HG03354 (cell line): ENCODE data around the gene CLSTN2.

Experiments used
- ATAC-seq: cut with Tn5 transposase; IDR thresholded peaks from one replicate; pipeline ENCODE4 v1.9.1; 2021; ENCODE audit warnings: mild to moderate bottlenecking; ENCODE audit not compliant: unreplicated experiment, poor library complexity, severe bottlenecking

Gene CLSTN2

DNA sequence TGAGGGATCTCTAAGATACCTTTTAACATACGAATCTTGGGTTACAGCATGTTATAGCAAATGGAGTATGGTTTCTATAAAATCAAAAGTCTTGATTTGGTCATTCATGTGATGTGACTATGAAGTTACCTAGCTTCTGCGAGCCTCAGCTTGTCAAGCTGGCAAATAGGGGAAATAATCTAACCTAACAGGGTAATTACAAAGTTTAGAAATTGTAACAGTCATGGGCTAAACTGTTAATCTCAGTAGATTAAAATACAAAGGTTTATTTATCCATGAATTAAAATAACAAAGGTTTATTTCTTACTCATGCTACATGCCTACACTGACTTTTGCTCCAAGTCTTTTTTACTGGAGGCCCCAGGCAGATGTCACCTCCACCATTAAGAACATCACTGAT, 359.1 kb downstream of the CLSTN2 start:
- no peak for ATAC-seq

DNA sequence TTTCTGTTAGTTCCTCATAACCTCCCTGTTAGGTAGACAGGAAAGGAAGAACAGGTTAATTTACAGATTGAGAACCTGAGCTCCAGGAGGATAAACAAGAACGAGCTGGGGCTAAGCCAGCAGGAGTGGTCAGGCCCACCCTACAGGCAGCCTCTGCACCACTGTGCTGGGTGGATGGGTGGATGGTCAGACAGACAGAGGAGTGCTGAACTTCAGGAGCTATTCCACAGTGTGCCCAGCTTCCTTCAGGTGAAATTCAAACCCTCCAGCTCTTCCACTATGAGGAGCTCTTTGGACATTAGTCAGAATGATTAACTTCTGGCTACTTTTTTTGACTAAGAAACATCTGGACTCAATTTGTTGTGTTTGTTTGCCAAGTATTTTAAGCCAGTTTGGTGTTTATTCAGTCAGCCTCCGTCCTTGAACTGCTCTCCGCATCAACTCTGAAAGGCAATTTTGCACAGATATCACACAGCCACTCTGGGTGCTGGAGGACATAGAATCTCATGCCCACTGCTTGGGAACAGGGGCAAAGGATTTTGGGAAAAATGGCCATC, 361.9 kb downstream of the CLSTN2 start:
- no peak for ATAC-seq

DNA sequence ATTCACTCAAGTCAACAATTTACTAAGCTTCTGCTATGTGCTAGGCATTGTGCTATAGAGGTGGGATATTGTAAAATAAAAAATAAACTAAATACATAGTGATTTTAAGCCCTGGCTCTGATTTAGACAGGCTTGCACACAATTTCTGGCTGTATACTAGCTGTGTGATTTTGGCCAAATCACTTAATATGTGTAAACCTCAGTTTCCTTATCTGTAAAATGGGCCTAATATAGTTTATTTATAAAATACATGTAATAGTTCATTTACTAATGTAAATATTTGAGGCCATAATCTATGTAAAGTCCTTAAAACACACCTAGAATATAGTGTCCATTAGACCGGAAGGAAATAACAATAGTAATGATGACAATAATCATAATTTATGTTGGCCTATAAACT, 363.1 kb downstream of the CLSTN2 start:
- no peak for ATAC-seq

DNA sequence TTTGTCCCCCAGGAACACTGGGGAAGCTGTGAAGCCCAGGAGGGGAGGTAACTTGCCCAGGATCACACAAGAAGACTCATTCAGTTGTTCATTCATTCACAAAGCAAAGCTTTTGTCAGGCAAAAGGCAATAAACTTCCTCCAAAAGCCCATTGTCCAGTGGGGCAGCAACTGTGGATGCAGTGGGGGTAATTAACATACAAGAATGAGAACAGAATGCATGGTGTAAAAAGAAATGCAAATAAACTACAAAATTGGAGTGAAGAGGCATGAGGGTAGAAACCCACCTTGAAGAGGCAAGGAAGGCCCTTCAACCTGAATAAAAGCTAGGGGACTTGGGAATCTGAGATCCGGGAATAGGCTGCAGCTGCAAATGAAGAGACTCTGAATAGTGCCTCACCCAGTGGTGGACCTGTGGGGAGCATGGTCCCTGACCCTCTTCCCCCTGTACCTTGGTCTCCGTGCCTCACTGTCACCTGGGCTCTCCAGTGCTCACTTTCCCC, 363.6 kb downstream of the CLSTN2 start:
- no peak for ATAC-seq

DNA sequence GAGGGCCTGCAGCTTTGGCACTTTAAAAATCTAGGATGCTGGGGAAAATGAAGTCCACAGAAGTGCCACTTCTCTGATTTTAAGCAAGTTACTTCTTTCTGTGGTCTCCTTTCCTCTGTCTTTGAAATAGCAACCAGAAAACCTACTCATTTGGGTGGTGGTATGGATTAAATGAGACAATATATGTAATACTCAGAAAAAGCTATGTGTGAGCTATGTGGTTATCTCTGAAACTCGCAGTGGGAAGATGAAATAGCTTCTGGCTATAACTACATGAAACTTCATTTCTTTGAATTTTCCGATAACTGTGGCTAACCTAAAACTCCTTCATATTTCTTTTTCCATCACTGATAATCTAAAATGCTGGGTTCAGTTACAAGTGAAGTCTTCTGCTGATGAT, 368.9 kb downstream of the CLSTN2 start:
- no peak for ATAC-seq

DNA sequence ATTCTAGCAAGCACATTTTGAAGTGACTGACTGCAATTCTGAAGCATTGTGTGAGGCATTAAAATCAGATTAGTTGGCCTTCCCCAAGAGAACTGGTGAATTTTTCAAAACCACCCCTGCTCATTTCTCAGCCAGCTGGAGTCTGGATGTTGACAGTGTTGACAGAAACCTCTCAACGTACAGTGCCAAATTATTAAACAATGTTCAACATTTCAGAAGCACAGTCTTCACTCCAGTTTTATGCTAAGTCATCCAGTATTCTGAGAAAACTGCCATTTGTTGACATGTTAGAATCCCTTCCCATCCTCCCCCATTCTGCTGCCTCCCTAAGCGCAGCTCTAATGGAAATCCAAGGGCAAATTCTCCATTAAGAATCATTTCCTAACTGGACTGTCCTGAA, 373.6 kb downstream of the CLSTN2 start:
- ATAC-seq = no peak

DNA sequence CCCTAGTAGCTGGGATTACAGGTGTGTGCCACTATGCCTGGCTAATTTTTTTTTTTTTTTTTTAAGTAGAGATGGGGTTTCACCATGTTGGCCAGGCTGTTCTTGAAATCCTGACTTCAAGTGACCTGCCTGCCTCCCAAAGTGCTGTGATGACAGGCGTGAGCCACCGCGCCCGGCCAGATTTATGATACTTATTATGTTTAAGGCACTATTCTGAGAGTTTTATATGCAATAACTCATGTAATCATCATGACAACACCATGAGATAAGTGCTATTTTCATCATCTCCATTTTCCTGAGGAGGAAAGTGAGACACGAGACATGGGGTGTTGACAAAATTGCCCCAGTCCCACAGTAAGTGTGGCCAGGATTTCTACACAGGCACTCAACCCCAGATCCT, 376.4 kb downstream of the CLSTN2 start:
- no peak for ATAC-seq

DNA sequence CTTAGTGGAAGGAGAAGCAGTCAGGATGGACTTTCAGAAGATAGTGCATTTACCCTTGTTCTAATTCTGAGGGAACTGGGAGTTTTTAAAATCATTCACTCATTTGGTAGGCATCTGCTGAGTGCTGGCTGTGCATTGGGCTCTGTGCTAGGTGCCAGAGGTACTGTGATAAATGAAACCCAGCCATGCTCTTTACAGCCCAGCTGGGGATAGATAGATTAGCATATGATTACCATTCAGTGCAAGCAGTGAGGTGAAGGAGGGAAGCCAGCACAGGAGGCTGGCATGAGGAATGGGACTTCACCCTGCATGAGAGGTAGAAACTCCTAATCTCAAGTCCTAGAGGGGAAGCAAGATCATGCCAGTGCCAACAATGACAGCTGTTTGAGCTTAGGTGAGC, 381.0 kb downstream of the CLSTN2 start:
- no peak for ATAC-seq

DNA sequence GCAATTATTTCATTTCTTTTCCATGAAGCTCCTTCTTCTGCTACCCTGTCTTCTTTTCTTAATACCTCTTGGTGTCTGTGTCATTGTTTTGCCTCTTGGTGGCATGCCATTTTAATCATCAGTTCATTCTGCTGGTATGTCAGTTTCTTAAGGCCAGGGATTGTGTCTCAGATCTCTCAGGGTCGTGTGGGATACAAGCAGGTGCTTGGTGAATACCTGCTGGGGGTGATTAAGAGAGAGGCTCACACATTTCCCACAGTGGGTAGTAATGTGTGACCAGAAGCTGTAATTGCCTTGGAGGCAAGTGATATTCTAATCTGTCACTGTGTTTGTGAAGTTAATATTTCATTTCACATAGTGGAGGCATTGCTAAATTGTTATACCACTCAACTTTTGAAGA, 381.5 kb downstream of the CLSTN2 start:
- no peak for ATAC-seq

DNA sequence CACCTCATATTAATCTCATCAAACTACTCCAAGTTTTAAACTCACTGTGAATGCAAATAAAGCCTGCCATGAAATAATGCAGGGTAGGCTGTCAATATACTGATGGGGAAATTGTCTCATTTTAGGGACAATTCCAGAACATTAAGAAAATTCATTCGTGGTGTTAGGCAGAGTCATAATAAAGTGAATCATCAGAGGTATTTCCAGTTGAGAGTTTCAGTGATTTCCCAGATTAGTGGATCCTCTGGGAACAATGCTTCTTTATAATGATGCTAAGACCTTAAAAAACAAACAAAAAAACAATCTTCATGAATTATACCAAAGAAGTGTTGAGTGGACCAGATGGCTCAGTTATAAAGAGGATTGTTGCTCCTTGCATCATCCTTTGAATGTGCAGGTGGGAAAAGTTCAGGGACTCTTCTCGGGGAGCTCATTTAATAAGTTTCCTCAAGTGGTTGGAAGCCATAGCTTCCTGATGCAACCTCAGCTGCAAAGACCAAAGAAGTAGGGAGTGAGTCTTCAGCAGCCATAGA, 381.9 kb downstream of the CLSTN2 start:
- ATAC-seq = no peak

DNA sequence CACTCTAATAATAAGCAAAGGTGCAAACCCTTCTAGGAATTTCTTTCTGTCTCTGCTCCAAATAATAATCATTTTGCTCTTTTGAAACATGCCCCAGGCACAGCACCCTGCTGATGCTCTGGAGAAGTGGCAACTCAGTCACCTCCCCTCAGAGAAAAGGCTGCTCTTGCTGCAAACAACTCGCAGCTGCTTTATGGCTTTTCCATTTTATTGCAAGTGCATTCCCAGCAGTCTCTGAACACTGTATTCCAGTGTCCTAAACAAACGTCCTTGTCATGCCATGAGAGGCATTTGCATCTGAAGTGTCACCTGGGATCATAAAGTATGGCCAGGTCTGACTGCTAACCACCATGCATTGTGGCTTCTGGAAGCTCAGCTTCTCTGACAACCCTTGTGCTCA, 384.8 kb downstream of the CLSTN2 start:
- ATAC-seq = no peak

DNA sequence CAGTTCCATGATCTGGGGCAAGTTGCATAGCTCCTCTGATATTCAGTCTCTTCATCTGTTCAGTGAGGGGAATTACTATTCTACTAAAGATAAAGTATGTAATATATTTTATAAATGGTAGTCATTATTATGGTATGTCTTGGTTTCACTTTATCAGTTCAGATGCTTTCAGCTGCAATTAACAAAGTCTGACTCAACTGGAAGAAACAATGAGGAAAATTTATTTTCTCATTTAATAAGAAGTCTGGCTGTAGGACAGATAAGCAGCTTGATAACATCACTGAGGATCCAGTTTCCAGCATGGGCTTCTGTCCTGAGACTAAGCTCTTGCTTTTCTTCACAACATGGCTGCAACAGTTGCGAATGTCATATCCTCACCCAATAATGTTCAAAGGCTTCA, 388.6 kb downstream of the CLSTN2 start:
- no peak for ATAC-seq

DNA sequence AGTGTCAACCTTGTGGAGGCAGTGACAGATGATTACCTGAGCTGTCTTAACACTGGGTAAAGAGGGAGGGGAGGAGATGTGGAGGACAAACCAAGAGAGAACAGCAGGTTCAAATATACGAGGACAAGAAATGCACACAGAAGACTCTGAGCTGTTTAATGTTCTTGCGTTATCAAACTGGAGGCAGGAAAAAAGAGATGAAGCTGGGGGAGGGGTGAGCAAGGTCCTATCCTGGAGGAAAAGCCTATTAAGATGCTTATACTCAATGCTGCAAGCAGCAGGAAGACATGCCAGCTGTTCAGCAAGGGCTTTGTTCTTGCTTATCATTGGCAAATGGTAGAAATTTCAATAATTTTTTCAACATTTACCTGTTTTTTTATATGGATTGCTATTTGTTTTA, 397.1 kb downstream of the CLSTN2 start:
- no peak for ATAC-seq

DNA sequence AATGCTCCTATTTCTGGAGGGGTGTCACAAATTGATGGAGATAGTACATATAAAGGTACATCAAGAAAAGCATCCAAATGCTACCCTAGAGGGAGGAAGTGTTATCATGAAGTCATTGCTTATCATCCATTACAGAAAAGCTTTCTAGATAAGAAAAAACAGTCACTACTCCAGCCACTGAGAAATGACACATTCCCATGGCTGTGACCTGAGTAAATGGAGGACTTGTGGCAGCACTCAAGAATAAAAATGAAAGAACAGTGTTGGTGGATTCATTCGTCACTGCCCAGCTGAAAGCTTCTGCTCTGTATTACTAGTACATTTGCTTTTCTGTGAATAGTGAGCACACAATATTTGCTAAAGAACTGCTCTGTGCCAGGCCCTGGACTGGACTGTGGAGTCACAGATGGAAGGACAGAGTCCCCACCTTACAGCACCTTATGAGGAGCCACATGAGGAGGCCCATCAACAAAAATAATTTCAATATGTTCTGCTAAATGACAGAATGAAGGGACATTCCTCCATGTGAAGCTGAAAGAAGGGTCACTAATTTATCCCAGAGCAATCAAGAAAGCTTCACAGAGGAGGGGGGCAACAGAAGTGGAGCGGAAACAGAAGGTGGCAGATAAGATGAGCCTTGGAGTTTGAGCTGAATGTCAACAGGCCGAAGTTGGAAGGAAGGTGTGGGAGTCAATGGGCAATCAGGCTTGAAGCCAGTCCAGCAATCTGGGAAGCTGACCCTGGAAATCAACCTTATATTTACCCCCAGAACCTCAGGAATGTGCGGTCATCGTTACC, 399.3 kb downstream of the CLSTN2 start:
- ATAC-seq = no peak

DNA sequence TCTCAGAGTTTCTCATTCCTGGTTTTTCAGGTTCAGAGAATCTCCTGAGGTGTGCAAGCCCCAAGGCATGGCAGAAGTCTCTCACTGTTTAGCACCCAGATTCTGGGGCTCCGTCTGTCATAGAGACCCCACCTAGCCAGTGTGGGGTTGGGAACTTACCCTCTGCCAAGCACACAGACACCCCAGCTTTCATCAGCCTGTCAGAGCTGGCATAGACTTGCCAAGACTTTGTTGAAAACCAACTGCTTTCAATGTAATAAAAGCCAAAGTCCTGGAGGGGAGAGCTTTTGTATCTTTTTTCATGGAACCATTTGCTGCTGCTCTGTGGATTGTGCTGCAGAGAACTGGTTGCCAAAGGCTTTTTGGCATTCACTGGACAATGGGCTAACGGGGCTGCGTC, 401.5 kb downstream of the CLSTN2 start:
- ATAC-seq = no peak

DNA sequence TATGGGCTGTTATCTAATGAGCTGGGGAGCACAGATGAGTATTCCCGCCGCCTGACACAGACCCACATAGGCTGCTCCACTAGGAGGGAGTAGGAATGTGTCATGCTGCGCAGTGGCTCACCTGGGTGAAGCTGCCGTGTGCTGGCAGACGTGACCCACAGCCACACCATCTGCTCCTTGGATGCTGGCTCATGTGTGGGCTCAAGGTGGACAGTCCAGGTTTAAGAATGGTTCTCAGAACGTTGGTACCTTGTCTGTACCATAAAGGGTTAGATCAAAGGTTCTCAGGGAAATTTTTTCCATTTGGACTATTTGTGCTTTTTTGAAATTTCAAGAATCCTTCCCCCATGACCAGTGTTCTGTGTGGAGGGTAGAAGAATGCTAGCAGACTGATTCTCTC, 403.9 kb downstream of the CLSTN2 start:
- ATAC-seq = no peak

DNA sequence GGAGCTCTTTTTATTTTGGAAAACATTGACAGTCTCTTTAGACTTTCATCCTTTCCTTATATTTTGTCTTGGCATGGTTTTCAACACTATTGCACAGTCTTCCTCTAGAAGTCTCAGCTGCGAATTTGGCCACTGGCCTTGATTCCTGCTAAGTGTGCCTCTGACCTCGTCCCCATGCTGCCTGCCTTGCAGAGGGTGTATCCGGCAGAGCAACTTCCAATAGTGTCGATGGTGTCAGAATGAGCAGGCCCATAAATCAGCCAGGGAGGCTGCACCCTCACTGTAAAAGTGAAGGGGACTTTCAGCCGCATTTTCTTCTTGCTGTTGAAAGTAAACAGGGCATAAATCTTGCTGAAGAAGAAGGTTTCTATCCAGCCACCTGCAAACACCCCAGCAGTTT, 406.2 kb downstream of the CLSTN2 start:
- no peak for ATAC-seq

DNA sequence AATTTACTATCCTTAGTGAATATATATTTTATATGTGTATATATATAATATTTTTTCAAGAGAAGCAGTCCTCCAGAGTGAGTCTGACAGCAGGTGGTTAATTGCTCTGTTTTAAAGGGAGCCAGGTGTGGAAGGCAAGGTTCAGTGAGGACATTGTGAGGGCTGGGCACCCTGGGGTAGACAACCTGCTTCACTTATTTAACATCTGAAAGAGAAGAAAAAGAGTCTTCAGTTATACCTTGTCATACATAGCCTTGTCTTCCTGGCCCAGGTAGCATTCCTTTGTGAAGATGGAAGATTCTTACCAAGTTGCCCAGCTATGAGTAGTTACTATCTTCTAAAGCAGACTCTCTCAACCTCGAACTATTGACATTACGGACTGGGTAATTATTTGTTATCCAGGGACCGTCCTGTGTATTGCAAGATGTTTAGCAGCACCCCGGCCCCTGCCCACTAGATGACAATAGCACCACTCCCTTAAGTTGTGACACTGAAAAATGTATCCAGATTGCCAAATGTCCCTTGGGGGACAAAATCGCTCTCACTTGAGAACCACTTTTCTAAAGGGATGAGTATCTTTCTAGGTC, 406.9 kb downstream of the CLSTN2 start:
- no peak for ATAC-seq

DNA sequence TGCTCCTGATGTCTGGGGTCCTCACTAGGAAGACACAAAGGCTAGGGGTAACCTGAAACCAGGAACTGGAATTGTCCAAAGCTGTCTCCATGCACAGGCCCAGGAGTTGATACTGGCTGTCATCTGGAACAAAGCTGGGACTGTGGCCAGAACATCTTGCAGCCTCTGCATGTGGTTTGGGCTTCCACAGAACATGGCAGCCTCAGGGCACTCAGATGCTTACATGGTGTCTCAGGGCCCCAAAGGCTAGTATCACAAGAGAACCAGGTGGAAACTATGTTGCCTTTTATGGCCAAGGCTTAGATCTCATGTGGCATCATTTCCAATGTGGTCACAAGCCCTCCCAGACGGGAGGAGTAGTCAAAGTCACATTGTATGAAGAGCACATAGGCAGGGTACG, 407.7 kb downstream of the CLSTN2 start:
- ATAC-seq = no peak

DNA sequence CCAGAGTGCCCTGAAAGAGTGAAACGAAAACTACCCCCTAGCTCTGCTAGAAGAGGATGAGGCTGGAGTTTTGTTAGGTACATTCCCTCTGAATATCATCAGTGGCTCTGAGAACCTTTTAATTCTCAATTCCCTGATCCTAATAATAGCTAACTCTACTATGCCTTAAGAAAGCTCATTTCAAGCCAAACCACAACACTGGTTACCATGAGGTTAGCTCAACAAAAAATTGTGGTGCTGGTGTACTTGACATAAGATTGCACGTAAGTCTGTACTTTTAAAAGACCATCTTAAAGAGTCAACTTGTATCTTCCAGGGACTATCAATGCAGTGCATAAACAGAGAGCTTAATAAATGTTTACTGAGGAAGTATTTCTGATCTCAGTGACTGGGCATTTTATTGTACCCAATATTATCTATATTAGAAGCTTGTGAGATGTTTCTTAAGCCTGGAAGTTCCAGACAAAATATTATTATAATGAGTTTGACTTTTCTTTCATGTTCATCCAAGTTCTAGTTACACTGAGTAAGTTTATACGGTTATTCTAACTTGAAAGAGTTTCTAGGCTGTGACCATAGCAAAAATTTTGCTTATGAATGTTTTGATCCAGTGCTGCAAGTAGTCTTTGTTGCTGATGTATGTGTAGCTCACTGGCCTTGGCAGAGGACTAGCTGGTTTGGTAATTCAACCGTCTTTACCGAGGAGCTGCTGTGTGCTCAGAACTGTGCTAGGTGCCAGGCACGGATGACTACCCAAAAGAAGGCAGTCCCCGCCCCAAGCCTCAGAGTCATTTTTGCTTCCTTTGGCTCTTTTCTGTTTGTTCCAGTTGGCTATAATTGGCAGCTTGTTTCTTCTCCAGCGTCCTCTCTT, 408.5 kb downstream of the CLSTN2 start:
- ATAC-seq = no peak
